8988T (cell line): Measurements from ENCODE around the gene INHBB.
"Not testable (repeated sequence)": the region's sequence is repeated elsewhere in the genome, so short reads cannot be mapped to it uniquely, and the experiment has no call there.

Experiments
- DNase-seq: peaks from one replicate; pipeline ENCODE4 v3.0.0; 2011

The INHBB gene

GRCh38 chr2:120316528-120317179 is 29.3 kb upstream of the INHBB start:
- DNase-seq: no peak

- no peak for DNase-seq
Observed at GRCh38 chr2:120317180-120317533, 28.8 kb upstream of the INHBB start.

- DNase-seq: no peak
Observed at GRCh38 chr2:120317916-120318315, 28.0 kb upstream of the INHBB start.

GRCh38 chr2:120318626-120319025 is 27.3 kb upstream of the INHBB start:
- no peak for DNase-seq

DNA sequence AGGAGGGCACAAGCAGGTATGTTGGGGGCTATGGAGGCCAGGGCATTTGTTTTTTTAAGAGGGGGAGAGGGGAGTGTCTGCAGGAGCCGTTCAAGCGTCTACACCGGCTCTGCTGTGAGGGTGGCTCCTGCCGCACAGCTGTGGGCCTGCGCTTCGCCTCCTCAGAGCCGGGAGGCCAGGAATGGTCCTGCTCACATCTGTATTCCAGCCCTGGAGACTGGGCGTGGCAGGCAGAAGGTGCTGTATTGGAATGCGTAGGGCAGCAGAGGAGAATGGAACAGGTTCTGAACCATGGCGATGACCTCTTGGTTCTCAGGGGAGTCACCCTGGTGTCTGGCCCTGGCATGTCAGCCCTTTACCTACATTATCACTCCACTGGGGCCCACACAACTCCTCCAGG is 26.8 kb upstream of the INHBB start:
- no peak for DNase-seq

GRCh38 chr2:120319686-120320317 is 26.1 kb upstream of the INHBB start:
- no peak for DNase-seq

GRCh38 chr2:120320318-120320851 is 25.6 kb upstream of the INHBB start:
- DNase-seq: no peak

DNA sequence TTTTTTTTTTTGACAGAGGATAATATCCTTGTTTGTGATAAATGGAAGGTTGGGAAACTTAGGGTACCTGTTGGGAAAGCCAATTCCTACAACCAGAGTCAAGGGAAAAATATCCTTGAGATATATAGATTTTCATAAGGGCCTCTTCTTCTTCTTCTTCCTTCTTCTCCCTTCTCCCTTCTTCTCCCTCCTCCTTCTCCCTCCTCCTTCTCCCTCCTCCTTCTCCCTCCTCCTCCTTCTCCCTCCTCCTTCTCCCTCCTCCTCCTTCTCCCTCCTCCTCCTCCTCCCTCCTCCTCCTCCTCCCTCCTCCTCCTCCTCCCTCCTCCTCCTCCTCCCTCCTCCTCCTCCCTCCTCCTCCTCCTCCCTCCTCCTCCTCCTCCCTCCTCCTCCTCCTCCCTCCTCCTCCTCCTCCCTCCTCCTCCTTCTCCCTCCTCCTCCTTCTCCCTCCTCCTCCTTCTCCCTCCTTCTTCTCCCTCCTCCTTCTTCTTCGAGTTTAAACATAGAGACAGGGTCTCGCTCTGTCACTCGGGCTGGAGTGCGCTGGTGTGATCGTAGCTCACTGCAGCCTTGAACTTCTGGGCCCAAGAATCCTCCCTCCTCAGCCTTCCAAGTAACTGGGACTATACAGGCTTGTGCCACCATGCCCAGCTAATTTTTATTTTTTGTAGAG is 24.9 kb upstream of the INHBB start:
- DNase-seq: not testable (repeated sequence)

GRCh38 chr2:120321721-120322284 is 24.1 kb upstream of the INHBB start:
- DNase-seq: no peak

DNA sequence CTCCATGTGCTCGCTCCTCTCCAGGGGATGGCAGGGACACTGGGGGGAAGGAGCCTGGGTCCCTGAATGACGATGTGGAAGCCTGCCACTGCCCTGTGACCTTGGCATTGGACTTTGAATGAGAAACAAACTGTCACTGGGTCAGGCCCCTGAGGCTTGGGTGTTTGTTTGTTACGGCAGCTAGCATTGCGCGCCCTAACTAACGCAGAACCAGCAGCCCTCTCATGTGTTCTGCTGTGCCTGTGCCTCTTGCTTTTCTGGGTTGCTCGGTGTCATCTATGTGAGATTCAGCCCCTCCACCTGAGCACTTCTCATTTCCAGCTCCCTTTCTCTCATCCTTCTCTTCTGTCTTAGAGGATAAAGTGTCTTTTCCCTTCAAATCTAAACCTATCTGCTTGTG is 23.6 kb upstream of the INHBB start:
- no peak for DNase-seq

DNA sequence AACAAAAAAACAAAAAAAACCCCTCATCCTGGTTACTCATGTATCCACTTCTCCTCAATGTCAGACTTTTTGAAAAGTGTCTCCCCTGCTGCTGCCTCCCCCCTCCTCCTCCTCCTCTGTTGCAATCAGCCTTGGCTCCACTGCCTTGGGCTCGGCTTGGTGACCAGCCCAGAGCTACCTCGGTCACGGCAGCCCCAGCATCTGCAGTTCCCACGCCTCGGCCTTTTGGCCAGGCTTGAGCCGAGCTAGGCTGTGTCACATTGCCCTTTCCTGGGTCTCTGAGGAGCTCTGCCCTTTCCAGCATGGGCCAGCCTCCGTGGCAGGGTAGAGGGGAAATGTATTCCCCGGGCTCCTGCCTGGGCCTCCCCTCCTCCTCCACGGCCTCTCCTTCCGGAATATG is 22.7 kb upstream of the INHBB start:
- no peak for DNase-seq

DNA sequence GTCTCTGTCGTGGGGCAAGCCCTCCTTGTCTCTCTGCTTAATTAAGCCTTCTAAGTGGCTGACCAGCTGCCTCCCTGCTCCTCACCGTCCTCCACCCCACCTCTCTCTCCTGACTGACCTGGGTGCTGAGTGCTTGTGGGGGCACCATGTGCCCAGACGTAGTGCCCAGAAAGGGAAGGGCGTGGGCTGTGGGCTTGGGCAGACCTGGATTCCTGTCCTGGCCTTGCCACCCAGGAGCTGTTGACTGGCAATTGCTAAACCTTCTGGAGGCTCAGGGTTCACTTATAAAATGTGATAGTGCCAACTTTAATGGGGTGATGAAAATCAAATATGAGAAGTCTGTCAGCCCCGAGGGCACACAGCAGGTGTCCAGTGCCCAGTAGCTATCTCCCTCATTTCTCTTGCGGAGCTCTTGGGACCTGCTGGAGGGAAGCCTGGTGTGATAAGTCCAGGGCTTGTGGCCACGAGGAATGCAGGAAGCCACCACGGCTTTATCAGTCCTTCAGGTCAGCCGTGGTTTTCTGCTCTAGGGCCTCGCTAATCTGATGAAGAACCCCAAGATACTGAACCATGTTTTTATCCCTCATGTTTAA is 22.0 kb upstream of the INHBB start:
- no peak for DNase-seq

DNA sequence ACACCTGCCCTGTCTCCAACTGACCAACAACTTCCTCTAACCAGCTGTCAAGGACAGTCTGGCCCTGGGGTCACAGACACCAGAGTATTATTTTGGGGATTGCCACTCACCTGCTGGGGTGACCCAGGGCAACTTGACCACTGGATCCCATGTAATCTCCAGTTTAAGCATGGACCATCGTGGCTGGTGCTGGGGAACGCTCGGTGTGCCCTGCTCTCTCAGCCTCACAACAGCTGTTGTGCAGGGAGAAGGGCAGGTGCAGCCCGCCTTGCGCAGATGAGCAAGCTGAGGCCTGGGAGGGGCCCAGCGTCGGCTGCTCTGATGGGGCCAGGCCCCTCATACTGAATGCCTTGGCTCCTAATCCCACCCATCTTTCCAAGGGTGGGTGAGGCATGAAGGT is 21.0 kb upstream of the INHBB start:
- DNase-seq: no peak

- DNase-seq: no peak
Observed at GRCh38 chr2:120326066-120326465, 19.9 kb upstream of the INHBB start.

GRCh38 chr2:120330946-120331822 is 14.8 kb upstream of the INHBB start:
- no peak for DNase-seq

DNA sequence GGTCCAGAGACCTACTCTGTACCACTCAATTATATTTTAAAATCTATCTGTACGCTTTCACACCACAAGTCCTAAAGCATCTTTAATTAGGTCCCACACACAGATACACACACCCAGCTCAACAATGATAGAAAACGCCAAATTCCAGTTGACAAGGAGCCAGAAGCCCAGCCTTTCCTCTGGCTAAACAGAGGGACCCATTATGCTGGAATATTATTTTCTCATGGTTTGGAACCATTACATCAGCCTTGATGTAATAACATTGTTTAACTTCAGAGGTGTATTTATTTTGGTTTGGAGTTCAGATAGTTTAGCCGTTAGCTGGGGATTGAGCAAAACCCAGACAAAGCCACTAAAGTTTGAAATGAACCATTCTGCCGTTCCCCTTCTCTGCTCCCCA is 14.0 kb upstream of the INHBB start:
- DNase-seq: no peak

GRCh38 chr2:120332384-120332783 is 13.6 kb upstream of the INHBB start:
- DNase-seq: no peak

DNA sequence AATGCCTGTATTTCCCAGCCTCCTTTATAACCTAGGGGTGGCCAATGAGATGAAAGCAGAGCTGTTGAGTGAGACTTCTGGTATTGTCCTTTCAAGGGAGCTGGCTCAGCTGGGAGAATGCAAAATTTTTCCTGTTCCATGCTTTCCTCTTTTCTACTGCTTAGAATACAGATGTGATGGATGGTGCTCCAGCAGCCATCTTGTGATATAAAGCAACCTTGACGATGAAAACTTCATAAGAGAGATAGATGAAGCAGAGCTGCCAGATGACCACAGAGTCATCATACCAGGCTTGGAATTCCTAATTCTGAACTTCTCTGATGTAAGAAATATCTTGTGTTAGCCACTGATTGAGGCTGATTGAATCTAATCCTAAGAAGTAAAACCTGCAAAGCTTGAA is 11.9 kb upstream of the INHBB start:
- no peak for DNase-seq

- DNase-seq: no peak
Observed at GRCh38 chr2:120336749-120337148, 9.2 kb upstream of the INHBB start.

GRCh38 chr2:120338015-120338414 is 7.9 kb upstream of the INHBB start:
- DNase-seq: no peak

GRCh38 chr2:120341977-120342376 is 4.0 kb upstream of the INHBB start:
- DNase-seq: no peak

DNA sequence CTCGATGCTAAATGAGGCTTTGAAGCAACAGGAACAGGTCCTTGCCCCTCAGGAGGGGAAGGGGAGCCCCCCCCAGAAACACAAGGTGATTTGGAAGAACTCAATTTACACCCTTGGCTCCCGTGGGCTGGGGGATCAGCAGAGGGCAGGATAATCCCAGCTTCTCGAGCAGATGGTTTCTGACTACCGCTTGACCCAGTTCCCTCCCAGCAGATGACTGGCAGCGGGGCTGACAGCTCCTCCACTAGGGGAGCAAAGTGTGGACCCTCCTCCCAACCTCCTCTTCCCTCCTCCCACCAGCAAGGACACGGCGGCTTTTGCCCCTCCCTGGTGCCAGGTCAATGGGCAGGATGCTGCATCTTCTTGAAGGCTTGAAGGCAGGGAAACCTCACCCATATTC is 3.5 kb upstream of the INHBB start:
- no peak for DNase-seq

- DNase-seq: no peak
Observed at GRCh38 chr2:120343100-120343432, 2.9 kb upstream of the INHBB start.
